GM19035 (cell line): Measurements from ENCODE around the gene PATL1.
A peak's percentile ranks its signal among the peaks of the same experiment; 100 is the strongest.

Experiments
- ATAC-seq: cut with Tn5 transposase; IDR thresholded peaks from one replicate; pipeline ENCODE4 v1.9.1; 2021; ENCODE audit not compliant: unreplicated experiment

Gene PATL1

DNA sequence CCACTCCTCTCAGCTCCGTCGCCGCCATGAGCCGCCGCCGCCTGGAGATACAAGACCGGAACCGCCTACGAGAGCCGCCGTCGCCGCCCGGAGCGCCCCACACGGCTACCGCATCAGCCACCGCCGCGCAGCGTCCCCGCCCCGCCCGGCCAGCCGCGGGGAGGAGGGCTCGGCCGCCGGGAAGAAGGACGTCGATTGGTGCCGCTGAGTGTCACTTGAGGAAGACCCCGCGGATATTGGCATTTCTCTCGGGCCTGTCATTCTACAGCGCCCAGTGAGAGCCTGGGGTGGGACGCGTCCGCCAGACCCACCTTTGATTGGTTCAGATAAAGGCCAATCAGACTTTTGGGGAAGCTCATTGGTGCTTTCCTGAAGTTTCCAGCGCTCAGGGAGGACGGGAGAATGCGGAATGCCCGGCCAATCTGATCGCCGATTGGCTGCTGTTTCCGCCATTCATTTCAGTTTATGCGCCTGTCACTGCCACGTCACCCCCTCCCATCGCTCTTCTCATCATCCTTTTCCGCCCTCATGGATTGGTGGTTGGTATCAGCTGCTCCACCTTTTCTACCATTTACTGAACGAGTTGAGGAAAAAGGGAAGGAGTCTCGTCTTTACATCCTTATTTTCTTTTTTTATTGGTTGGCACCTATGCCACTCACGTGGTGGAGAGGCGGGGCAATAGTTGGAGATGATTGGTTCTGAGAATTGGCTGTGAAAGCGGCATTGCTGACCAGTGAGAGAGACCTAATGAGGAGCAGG is 53.0 kb downstream of the PATL1 start, which contains the start of gene OSBP:
TSS of gene OSBP (minus strand) at position 138 of the 759 bp plus-strand sequence. CDS start at position 28, 110 bp downstream.
- peak; percentile 87 for ATAC-seq

GRCh38 chr11:59615120-59615636 is 53.7 kb downstream of the PATL1 start:
- ATAC-seq, result peak; percentile 22

- ATAC-seq, result no peak
Measured at GRCh38 chr11:59614277-59615119, 54.3 kb downstream of the PATL1 start.

GRCh38 chr11:59611570-59612565 is 57.0 kb downstream of the PATL1 start:
- no peak for ATAC-seq

DNA sequence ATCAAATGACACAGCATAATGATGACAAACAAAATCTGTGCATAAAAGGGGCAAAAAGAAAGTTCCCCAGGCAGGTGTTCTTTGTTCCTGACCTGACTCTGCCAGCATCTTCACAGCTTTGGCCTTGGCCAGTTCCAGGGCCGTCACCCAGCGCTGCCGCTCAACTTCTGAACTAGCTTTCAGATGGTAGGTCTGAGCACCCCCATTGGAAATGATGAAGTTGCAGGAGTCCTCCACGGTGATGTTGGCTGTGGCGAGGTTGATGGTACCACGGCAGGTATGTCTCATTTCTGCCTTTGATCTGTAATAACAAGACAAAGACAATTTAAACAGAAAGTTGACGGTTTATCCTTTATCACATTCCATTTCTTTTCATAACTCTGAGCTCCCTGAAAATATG is 58.5 kb downstream of the PATL1 start:
- ATAC-seq, result no peak

DNA sequence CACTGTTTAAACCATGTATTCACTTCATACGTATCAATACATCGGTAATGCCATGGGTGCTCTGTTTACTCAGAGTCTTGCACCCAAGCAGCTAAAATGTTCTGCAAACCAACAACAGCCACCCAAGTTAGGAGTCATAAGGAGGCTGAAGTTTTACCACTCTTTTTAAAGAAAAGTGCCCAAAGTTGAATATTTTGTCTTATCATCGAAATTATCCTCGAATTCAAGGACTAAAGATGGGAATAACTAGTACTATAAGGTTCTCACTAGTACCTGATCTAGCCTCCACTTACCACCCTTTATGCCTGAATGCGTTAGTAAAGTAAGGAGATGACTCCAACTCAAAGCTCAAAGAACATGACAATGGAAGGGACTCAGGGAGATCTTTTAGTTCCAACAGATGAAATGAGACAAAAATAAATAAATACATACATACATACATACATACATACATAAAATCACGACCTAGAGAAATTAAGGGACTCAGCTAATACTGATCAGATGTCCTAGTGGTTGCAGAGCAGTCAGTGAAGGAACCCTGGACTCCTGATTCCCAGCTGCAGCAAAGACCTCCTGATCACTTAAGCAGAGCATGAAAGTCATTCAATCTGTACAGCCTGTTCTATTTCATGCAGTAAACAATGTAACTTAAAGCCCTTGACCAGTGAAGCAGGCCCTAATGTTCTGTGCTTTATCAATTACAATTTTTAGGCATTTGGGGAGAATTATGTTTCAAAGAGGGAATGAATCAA is 61.0 kb downstream of the PATL1 start:
- ATAC-seq, result no peak

- no peak for ATAC-seq
Measured at GRCh38 chr11:59602432-59602831, 66.4 kb downstream of the PATL1 start.

DNA sequence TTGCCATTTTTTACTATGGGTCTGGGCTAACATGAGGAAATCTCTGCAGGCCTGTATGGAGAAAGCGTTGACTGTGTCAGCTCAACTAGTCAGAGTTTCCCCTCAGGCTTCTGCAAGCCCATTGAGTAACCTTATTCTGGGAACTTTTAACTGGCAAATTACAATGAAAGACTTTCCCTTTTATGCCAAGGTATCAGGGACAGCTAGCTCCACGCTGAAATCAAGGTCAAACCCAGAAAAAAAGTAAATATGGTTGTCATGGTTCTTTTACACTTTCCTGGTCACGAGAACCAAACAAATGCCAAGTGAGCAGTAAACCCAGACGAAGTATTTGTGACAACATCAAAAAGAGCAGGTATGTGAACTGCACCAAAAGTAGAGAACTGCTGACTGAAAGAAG is 67.0 kb downstream of the PATL1 start:
- ATAC-seq, result no peak

GRCh38 chr11:59600636-59601035 is 68.2 kb downstream of the PATL1 start:
- no peak for ATAC-seq

GRCh38 chr11:59600234-59600633 is 68.6 kb downstream of the PATL1 start:
- no peak for ATAC-seq

- no peak for ATAC-seq
Measured at GRCh38 chr11:59598961-59599360, 69.9 kb downstream of the PATL1 start.
